ENCODE measurements around the gene PCDH9. TPM values are rescaled to one million over a fixed set of nuclear protein-coding genes. Genes with fewer than 3 reads are reported as not detected.

Gene PCDH9
- total and polyA plus RNA-seq, 10 donors = 0.24 to 8.1 (median 3.8) TPM

GRCh38 chr13:66364346-66364745 lies 865.8 kb downstream of the PCDH9 start:
- Histone ChIP-seq H3K27me3 (replicated peaks in 1 of 7) (no peaks in the 10 kb centered on the region), H3K27ac (no peak overlapping the region), H3K4me3 (no peak overlapping the region), H3K9me3 (peaks cover 0 to 6% (median 0%) of the 10 kb centered on the region in 8 donors), H3K4me1 (no peaks in the 10 kb centered on the region), H3K36me3 (no peaks in the 10 kb centered on the region)
- DNase-seq = no peak
- no peak for TF ChIP-seq POLR2AphosphoS5 (IDR thresholded peaks at IDR 0.05)
- intact Hi-C loops (cut with DNase I; ENCODE audit: low total_unique reads) = no loop called here

DNA sequence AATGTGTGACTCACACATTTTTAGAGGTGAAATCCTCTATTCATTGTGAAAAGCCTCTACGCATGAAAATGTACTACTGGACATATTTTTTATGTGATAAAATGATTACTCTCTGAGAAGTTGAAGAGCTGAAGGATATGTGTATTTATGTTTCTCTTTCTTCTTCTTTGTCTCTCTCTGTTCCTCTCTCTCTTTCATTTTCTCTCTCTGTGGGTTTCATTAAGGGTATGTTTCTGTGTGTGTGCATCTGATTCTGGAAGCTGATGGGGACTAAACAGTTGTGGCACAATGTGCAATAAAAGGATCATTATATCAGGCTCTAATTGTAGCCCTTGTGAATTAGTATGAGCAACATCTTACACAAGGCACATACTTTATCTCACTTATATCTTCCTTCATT lies 867.7 kb downstream of the PCDH9 start:
- no peak overlapping the region for H3K4me3 ChIP-seq
- H3K36me3 ChIP-seq = no peaks in the 10 kb centered on the region
- no peak for DNase-seq
- H3K4me1 ChIP-seq = no peaks in the 10 kb centered on the region
- H3K27ac ChIP-seq = no peak overlapping the region
- intact Hi-C loops (cut with DNase I; ENCODE audit: low total_unique reads) = no loop called here
- 82 to 95% (median 85%) methylated on average over 1 of the region's 1 CpG for WGBS, 5 donors
- H3K9me3 ChIP-seq = no peaks in the 10 kb centered on the region
- H3K27me3 ChIP-seq (replicated peaks in 1 of 7) = no peaks in the 10 kb centered on the region
- TF ChIP-seq POLR2AphosphoS5 (IDR thresholded peaks at IDR 0.05) (no peak), CTCF (IDR thresholded peaks at IDR 0.05 in 8 of 11, conservative IDR thresholded peaks at IDR 0.05 in 3 of 11) (no peak), POLR2A (IDR thresholded peaks at IDR 0.05) (no peak)

DNA sequence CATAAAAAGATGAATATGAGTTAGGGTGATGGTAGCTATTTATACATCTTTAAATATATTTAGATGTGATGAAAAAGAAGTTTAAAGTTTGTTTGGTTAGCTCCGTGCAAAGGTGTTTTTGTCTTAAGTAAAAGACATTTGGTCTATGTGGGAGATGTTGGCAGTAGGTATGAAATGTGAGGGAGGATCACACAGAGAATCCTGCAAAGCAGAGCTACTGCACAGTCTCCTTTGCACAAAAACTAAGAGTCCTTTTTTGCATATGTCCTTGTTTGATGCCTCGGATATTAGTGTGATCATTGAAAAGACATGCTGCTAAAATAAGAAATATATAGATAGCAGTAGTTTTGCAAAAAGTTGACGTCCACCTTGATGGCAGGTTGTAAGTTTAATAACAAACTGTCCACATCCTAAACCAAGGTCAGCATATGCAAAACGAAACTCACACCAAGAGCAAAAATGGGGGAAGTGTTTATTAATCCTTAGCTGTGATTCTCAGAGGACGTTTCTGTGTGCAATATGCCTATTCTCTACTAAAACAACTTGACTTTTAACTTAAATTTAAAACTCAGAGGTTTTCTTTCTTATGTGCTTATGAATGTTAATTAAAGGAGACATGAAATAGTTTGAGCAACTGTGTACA lies 870.1 kb downstream of the PCDH9 start:
- Histone ChIP-seq H3K27me3 (replicated peaks in 1 of 7) (no peaks in the 10 kb centered on the region), H3K9me3 (no peaks in the 10 kb centered on the region), H3K27ac (no peak overlapping the region), H3K36me3 (no peaks in the 10 kb centered on the region), H3K4me3 (no peak overlapping the region), H3K4me1 (no peaks in the 10 kb centered on the region)
- no peak for DNase-seq
- WGBS, 5 donors = 59 to 69% (median 62%) methylated on average over 5 of the region's 5 CpGs
- intact Hi-C loops (cut with DNase I; ENCODE audit: low total_unique reads) = no loop called here
- TF ChIP-seq POLR2AphosphoS5 (IDR thresholded peaks at IDR 0.05) = no peak
- no peak for TF ChIP-seq CTCF (IDR thresholded peaks at IDR 0.05 in 8 of 11, conservative IDR thresholded peaks at IDR 0.05 in 3 of 11)
- TF ChIP-seq POLR2A (IDR thresholded peaks at IDR 0.05) = no peak

DNA sequence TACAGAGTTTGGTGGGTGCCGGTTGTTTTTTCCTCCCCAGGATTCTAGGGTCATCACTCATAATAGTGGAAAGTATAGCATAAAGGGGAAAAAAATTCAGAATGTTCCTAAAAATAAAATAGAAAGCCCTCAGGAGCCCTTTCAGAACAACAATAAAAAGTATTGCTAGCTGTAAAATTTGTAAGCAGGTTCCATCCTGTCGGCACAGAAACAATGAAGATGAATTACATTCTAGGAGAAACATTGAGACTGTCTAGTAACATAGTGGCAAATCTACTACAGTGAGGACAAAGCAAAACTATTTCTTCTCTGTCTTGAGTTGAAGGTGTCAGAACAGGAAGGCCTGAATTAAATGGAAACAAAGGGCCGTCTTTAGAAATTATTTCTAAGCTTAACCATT lies 870.7 kb downstream of the PCDH9 start:
- Histone ChIP-seq H3K27me3 (replicated peaks in 1 of 7) (no peaks in the 10 kb centered on the region), H3K4me1 (no peaks in the 10 kb centered on the region), H3K4me3 (no peak overlapping the region), H3K27ac (no peak overlapping the region), H3K9me3 (no peaks in the 10 kb centered on the region), H3K36me3 (no peaks in the 10 kb centered on the region)
- no peak for DNase-seq
- WGBS, 5 donors = 73 to 88% (median 84%) methylated on average over 3 of the region's 3 CpGs
- TF ChIP-seq CTCF (IDR thresholded peaks at IDR 0.05 in 8 of 11, conservative IDR thresholded peaks at IDR 0.05 in 3 of 11) (no peak), POLR2A (IDR thresholded peaks at IDR 0.05) (no peak), POLR2AphosphoS5 (IDR thresholded peaks at IDR 0.05) (no peak)
- intact Hi-C loops (cut with DNase I; ENCODE audit: low total_unique reads) = no loop called here

DNA sequence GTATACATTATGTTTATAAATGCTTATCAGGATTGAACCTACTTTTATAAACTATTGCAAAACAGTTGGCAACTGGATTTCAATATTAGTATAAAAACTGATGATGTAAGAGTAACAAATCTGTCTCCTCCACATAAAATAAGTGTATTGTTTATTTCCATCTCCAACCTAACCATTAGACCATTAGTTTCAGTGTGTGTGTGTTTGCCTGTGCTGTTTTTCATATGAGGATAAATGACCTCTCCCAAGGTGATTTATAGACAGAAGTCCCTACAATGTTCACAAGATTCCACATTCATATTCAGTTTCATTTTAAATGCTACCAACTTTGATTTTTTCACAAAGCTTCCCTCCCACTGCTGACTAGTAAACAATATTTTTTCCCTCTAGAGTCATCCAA lies 871.6 kb downstream of the PCDH9 start:
- Histone ChIP-seq H3K4me1 (no peaks in the 10 kb centered on the region), H3K9me3 (no peaks in the 10 kb centered on the region), H3K27me3 (replicated peaks in 1 of 7) (no peaks in the 10 kb centered on the region), H3K4me3 (no peak overlapping the region), H3K27ac (no peak overlapping the region), H3K36me3 (no peaks in the 10 kb centered on the region)
- intact Hi-C loops (cut with DNase I; ENCODE audit: low total_unique reads) = no loop called here
- no peak for DNase-seq
- no peak for TF ChIP-seq POLR2A (IDR thresholded peaks at IDR 0.05)
- no peak for TF ChIP-seq CTCF (IDR thresholded peaks at IDR 0.05 in 8 of 11, conservative IDR thresholded peaks at IDR 0.05 in 3 of 11)
- TF ChIP-seq POLR2AphosphoS5 (IDR thresholded peaks at IDR 0.05) = no peak
